Activated naive CD8-positive, alpha-beta T cell treated with anti-CD3 and anti-CD28 coated beads, Interleukin-2, amount 50 U/mL, for 24 hours (primary cell): ENCODE measurements around the gene TEX22.

Source experiments
- ATAC-seq: fragments of 150-1000 bp; cut with Tn5 transposase; one replicate; pipeline ENCODE4 v1.10.0; 2021
- DNase-seq: peaks from one replicate; pipeline ENCODE4 v3.0.0; 2021
- H3K27ac Mint-ChIP-seq: one replicate; pipeline ENCODE4 v1.8.0; 2021; ENCODE audit warnings: mild to moderate bottlenecking, mixed read lengths
- H3K27me3 Mint-ChIP-seq: one replicate; pipeline ENCODE4 v1.8.0; 2021; ENCODE audit warnings: mixed read lengths
- H3K36me3 Mint-ChIP-seq: one replicate; pipeline ENCODE4 v1.8.0; 2021; ENCODE audit warnings: low read depth, mixed read lengths
- H3K4me1 Mint-ChIP-seq: one replicate; pipeline ENCODE4 v1.8.0; 2021; ENCODE audit warnings: mixed read lengths
- H3K4me3 Mint-ChIP-seq: one replicate; pipeline ENCODE4 v1.8.0; 2021; ENCODE audit warnings: mild to moderate bottlenecking, moderate library complexity, mixed read lengths
- H3K9me3 Mint-ChIP-seq: one replicate; pipeline ENCODE4 v1.8.0; 2021; ENCODE audit warnings: mixed read lengths

Gene TEX22

GRCh38 chr14:105376521-105377440, 21.6 kb upstream of the TEX22 start:
- Mint-ChIP-seq H3K4me1 (peaks cover 15% of the 10 kb centered on the region), H3K36me3 (no peaks in the 10 kb centered on the region), H3K27ac (no peak overlapping the region), H3K27me3 (no peaks in the 10 kb centered on the region), H3K9me3 (no peaks in the 10 kb centered on the region), H3K4me3 (no peak overlapping the region)
- no peak for DNase-seq
- ATAC-seq = no peak

- Mint-ChIP-seq H3K4me3 (no peak overlapping the region), H3K4me1 (peaks cover 15% of the 10 kb centered on the region), H3K27me3 (no peaks in the 10 kb centered on the region), H3K36me3 (no peaks in the 10 kb centered on the region), H3K9me3 (no peaks in the 10 kb centered on the region), H3K27ac (no peak overlapping the region)
- DNase-seq (no peak), ATAC-seq (no peak)
Observed at GRCh38 chr14:105377555-105378182, 20.7 kb upstream of the TEX22 start.

- Mint-ChIP-seq H3K36me3 (no peaks in the 10 kb centered on the region), H3K27me3 (no peaks in the 10 kb centered on the region), H3K27ac (no peak overlapping the region), H3K4me1 (peaks cover 15% of the 10 kb centered on the region), H3K9me3 (no peaks in the 10 kb centered on the region), H3K4me3 (no peak overlapping the region)
- DNase-seq = no peak
- ATAC-seq = no peak
Observed at GRCh38 chr14:105378199-105378598, 20.1 kb upstream of the TEX22 start.

GRCh38 chr14:105378873-105379685, 19.3 kb upstream of the TEX22 start:
- Mint-ChIP-seq H3K36me3 (no peaks in the 10 kb centered on the region), H3K9me3 (no peaks in the 10 kb centered on the region), H3K27me3 (no peaks in the 10 kb centered on the region), H3K4me1 (peaks cover 15% of the 10 kb centered on the region), H3K27ac (no peak overlapping the region), H3K4me3 (no peak overlapping the region)
- DNase-seq (no peak), ATAC-seq (no peak)

- peaks cover 15% of the 10 kb centered on the region for H3K4me1 Mint-ChIP-seq
- DNase-seq = no peak
- no peaks in the 10 kb centered on the region for H3K36me3 Mint-ChIP-seq
- H3K27ac Mint-ChIP-seq = no peak overlapping the region
- H3K27me3 Mint-ChIP-seq = no peaks in the 10 kb centered on the region
- no peak overlapping the region for H3K4me3 Mint-ChIP-seq
- ATAC-seq = no peak
- no peaks in the 10 kb centered on the region for H3K9me3 Mint-ChIP-seq
Observed at GRCh38 chr14:105379946-105380345, 18.4 kb upstream of the TEX22 start.

GRCh38 chr14:105380756-105381155, 17.6 kb upstream of the TEX22 start:
- Mint-ChIP-seq H3K4me3 (no peak overlapping the region), H3K9me3 (no peaks in the 10 kb centered on the region), H3K27ac (no peak overlapping the region), H3K36me3 (no peaks in the 10 kb centered on the region), H3K27me3 (no peaks in the 10 kb centered on the region), H3K4me1 (peaks cover 8% of the 10 kb centered on the region)
- ATAC-seq (no peak), DNase-seq (no peak)

DNA sequence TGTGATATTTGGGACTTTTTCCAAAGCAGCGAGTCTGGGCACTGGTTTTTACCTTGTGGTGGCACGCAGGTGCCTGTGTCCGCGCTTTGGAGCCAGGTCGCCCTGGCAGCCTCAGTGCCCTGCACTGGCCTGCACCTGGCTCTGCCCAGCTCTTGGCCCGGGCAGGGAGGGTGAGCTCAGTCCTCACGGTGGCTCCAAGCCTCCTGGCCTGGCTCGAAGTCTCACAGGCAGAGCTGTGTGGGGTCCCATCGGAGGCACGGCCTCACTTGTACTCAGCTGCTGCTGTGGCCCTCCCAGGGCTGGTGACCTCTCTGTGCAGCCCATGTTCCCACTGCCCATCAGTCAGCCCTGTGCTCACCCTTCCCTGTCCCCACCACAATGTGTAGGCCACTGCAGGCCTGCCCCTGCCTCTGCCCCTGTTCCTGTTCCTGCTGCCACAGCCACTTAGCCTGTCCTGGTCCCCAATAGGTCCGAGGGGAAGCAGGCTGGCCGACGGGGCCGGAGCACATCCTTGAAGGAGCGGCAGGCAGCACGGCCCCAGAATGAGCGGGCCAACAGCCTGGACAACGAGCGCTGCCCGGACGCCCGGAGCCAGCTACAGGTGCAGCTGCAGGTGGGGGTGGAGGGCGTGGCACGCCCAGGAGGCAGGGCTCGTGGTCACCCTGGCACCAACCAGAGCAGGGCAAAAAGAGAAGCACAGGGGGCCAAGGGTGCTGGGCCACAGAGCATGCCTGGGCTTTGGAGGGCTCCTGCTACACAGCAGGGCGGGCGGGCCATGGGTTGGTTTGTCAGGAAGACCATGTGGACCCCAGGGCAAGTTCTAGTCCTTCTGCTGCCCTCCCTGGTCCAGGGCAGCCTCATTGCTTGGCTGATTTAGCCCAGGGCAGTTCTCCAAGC, 16.6 kb upstream of the TEX22 start:
- no peak overlapping the region for H3K27ac Mint-ChIP-seq

DNA sequence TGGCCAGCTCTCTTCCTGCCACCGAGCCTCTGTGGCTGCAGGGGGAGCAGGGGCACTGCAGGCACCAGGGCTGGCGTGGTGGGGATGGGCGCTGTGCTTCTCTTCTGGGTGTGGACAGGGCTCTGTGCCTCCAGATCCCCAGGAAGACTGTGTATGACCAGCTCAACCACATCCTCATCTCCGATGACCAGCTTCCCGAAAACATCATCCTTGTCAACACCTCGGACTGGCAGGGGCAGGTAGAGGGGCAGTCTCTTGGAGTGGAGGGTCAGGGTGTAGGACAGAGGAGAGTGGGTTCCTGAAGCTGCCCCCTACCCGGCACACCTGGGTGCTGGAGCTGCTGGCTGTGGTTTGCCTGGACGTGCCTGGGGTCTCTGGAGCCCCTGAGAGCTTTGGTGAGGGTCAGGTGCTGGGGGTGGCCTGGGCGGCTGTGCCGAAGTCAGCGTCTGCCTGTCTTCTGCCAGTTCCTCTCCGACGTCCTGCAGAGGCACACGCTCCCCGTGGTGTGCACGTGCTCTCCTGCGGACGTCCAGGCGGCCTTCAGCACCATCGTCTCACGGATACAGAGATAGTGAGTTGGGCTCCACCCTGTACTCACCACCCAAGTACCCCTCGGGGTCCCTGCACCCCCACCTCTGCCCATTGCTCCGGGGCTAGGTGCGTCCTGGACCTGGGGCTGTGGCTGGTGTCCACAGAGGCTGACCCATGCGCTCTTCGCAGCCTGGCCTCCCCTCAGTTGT, 15.8 kb upstream of the TEX22 start:
- H3K36me3 Mint-ChIP-seq = no peaks in the 10 kb centered on the region
- no peak for DNase-seq
- no peak overlapping the region for H3K27ac Mint-ChIP-seq
- ATAC-seq = no peak
- H3K4me1 Mint-ChIP-seq = peaks cover 2% of the 10 kb centered on the region
- no peak overlapping the region for H3K4me3 Mint-ChIP-seq
- H3K9me3 Mint-ChIP-seq = no peaks in the 10 kb centered on the region
- no peaks in the 10 kb centered on the region for H3K27me3 Mint-ChIP-seq

More for the DNA sequence above, 16.6 kb upstream of the TEX22 start:
- H3K4me1 Mint-ChIP-seq = peaks cover 2% of the 10 kb centered on the region
- DNase-seq (no peak), ATAC-seq (no peak)
- H3K4me3 Mint-ChIP-seq = no peak overlapping the region
- H3K9me3 Mint-ChIP-seq = no peaks in the 10 kb centered on the region
- no peaks in the 10 kb centered on the region for H3K36me3 Mint-ChIP-seq
- H3K27me3 Mint-ChIP-seq = no peaks in the 10 kb centered on the region

- Mint-ChIP-seq H3K4me1 (no peaks in the 10 kb centered on the region), H3K27me3 (no peaks in the 10 kb centered on the region), H3K36me3 (no peaks in the 10 kb centered on the region), H3K9me3 (no peaks in the 10 kb centered on the region), H3K27ac (no peak overlapping the region), H3K4me3 (no peak overlapping the region)
- no peak for DNase-seq
- no peak for ATAC-seq
Observed at GRCh38 chr14:105383083-105383730, 15.1 kb upstream of the TEX22 start.

GRCh38 chr14:105384041-105384557, 14.2 kb upstream of the TEX22 start:
- Mint-ChIP-seq H3K27ac (no peak overlapping the region), H3K27me3 (no peaks in the 10 kb centered on the region), H3K36me3 (no peaks in the 10 kb centered on the region), H3K9me3 (no peaks in the 10 kb centered on the region), H3K4me3 (no peak overlapping the region), H3K4me1 (no peaks in the 10 kb centered on the region)
- DNase-seq (no peak), ATAC-seq (no peak)

DNA sequence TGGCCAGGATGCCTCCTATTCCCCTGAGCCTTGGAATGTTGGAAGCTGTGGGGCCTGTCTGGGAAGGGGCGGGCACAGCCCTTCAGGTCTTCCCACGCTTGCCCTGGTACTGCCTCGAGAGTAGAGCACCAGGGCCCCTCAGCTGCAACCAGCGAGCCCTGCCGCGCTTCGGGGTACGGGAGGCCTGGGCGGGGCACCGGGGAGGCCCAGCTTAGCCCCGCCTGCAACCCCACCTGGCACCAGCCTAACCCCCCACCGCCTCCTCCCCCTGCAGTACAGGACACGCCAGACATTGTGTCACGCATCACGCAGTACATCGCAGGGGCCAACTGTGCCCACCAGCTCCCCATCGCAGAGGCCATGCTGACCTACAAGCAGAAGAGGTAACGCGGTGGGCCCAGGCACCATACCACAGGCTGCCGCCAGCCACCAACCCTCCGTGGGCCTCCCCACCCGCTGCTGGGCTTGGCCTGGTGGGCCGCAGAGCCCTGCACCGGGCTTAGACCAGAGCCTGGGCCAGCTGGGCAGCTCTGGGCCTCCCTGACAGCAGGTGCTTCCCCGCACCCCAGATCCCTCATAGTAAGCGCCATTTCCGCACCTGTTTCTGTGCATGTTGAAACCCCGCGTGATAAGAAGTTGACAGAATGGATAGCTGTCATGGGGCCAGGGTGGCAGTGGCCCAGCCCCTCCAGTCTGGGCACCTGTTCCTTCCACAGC, 13.6 kb upstream of the TEX22 start:
- H3K36me3 Mint-ChIP-seq = no peaks in the 10 kb centered on the region
- H3K9me3 Mint-ChIP-seq = no peaks in the 10 kb centered on the region

DNA sequence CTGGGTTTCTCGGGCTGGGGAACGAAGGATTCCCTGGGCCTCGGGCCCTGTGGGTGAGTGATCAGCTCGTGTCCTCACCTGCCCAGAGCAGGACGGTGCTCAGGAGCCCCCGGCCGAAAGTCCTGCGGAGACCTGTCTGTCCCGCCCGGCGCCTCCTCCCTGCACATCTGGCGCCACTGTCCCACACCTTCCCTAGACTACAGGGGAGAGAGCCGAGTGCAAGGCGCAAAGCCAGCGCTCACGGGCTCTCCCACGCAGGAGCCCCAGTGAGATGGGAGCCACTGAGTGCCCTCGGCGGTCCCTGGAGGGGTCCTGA, 13.1 kb upstream of the TEX22 start:
- DNase-seq (no peak), ATAC-seq (no peak)
- no peaks in the 10 kb centered on the region for H3K27me3 Mint-ChIP-seq
- H3K27ac Mint-ChIP-seq = no peak overlapping the region
- no peaks in the 10 kb centered on the region for H3K36me3 Mint-ChIP-seq
- H3K4me1 Mint-ChIP-seq = peaks cover 3% of the 10 kb centered on the region
- no peaks in the 10 kb centered on the region for H3K9me3 Mint-ChIP-seq
- no peak overlapping the region for H3K4me3 Mint-ChIP-seq

More for the DNA sequence above, 13.6 kb upstream of the TEX22 start:
- no peaks in the 10 kb centered on the region for H3K27me3 Mint-ChIP-seq
- H3K4me1 Mint-ChIP-seq = no peaks in the 10 kb centered on the region
- no peak overlapping the region for H3K4me3 Mint-ChIP-seq
- DNase-seq (no peak), ATAC-seq (no peak)
- H3K27ac Mint-ChIP-seq = no peak overlapping the region
